HL-60 (cell line): Measurements from ENCODE around the gene SGMS1.

Source experiments
- DNase-seq, 2 experiments: peaks; one replicate each; pipeline ENCODE4 v3.0.0-alpha.2; 2010 to 2020; ENCODE audit warnings: low read depth in 1 of 2, low spot score in 1 of 2
- H3K27ac ChIP-seq: fragments of 250-450 bp; sonication (Bioruptor Pico); replicated peaks from 2 replicates; pipeline ENCODE4 v1.5.1; 2020; ENCODE audit warnings: mild to moderate bottlenecking, moderate library complexity
- H3K27me3 ChIP-seq: fragments of 250-450 bp; sonication (Bioruptor Pico); 2 replicates; pipeline ENCODE4 v1.5.1; 2021; ENCODE audit warnings: mild to moderate bottlenecking, moderate library complexity; ENCODE audit not compliant: insufficient read depth, poor library complexity, severe bottlenecking
- H3K4me3 ChIP-seq: replicated peaks from 2 replicates; pipeline ENCODE4 v1.5.1; 2011; ENCODE audit warnings: mild to moderate bottlenecking, control low read depth, low read length; ENCODE audit not compliant: insufficient read depth
- CTCF ChIP-seq: IDR thresholded peaks from one replicate; pipeline ENCODE4 v1.5.1; 2011; ENCODE audit warnings: low read length, control low read depth, inconsistent platforms; ENCODE audit not compliant: insufficient read depth
- GABPA ChIP-seq: IDR thresholded peaks from 2 replicates; pipeline ENCODE4 v1.6.1; 2012; ENCODE audit warnings: low read depth
- POLR2AphosphoS5 ChIP-seq: IDR thresholded peaks from 2 replicates; pipeline ENCODE4 v1.6.1; 2012; ENCODE audit warnings: low read depth
- REST ChIP-seq: IDR thresholded peaks from 2 replicates; pipeline ENCODE4 v1.6.1; 2012; ENCODE audit warnings: low read depth; ENCODE audit not compliant: insufficient replicate concordance
- SPI1 ChIP-seq: IDR thresholded peaks from 2 replicates; pipeline ENCODE4 v1.6.1; 2012; ENCODE audit warnings: low read depth, mild to moderate bottlenecking, borderline replicate concordance

The SGMS1 gene

GRCh38 chr10:50397312-50398140, 226.2 kb downstream of the SGMS1 start:
- Histone ChIP-seq H3K27me3 (no peaks in the 10 kb centered on the region), H3K27ac (no peak overlapping the region), H3K4me3 (no peak overlapping the region)
- DNase-seq, result no peak
- TF ChIP-seq GABPA (no peak), CTCF (no peak), REST (no peak), SPI1 (no peak), POLR2AphosphoS5 (no peak)

GRCh38 chr10:50396491-50397311, 227.1 kb downstream of the SGMS1 start:
- no peak overlapping the region for H3K27ac ChIP-seq
- no peak for TF ChIP-seq SPI1
- TF ChIP-seq POLR2AphosphoS5, result no peak
- TF ChIP-seq GABPA, result no peak
- TF ChIP-seq REST, result no peak
- no peak overlapping the region for H3K4me3 ChIP-seq
- no peaks in the 10 kb centered on the region for H3K27me3 ChIP-seq
- no peak for DNase-seq

GRCh38 chr10:50395851-50396250, 227.9 kb downstream of the SGMS1 start:
- Histone ChIP-seq H3K27ac (no peak overlapping the region), H3K4me3 (no peak overlapping the region), H3K27me3 (no peaks in the 10 kb centered on the region)
- DNase-seq, result no peak
- TF ChIP-seq CTCF (no peak), GABPA (no peak), POLR2AphosphoS5 (no peak), SPI1 (0 out of 2 replicates have a peak, but pooled peaks have one; percentile 16)

- TF ChIP-seq POLR2AphosphoS5, result no peak
- TF ChIP-seq CTCF, result no peak
- no peak for TF ChIP-seq GABPA
- TF ChIP-seq REST, result no peak
- TF ChIP-seq SPI1, result no peak
- Histone ChIP-seq H3K27ac (peak overlapping the region; percentile 37), H3K27me3 (no peaks in the 10 kb centered on the region), H3K4me3 (no peak overlapping the region)
- peak; percentile 50 to 84 for DNase-seq
These were observed 228.5 kb downstream of the SGMS1 start for GRCh38 chr10:50395271-50395670.
